Chondrocyte (in vitro differentiated cells): ENCODE results near the gene KCNH2. TPM values are rescaled to one million over a fixed set of nuclear protein-coding genes. Genes with fewer than 3 reads are reported as not detected.

ENCODE experiments used
- DNase-seq: peaks from one replicate; pipeline ENCODE4 v3.0.0; 2021; ENCODE audit warnings: mixed read lengths, low spot score
- H3K27ac Mint-ChIP-seq: one replicate; pipeline ENCODE4 v1.8.0; 2021; ENCODE audit warnings: mild to moderate bottlenecking, moderate library complexity, mixed read lengths; ENCODE audit not compliant: unreplicated experiment
- H3K27me3 Mint-ChIP-seq: 2 replicates; pipeline ENCODE4 v1.8.0; 2021; ENCODE audit warnings: low read depth, mixed read lengths
- H3K36me3 Mint-ChIP-seq: 2 replicates; pipeline ENCODE4 v1.8.0; 2021; ENCODE audit warnings: low read depth, mixed read lengths
- H3K4me1 Mint-ChIP-seq: 2 replicates; pipeline ENCODE4 v1.8.0; 2021; ENCODE audit warnings: low read depth, mild to moderate bottlenecking, mixed read lengths
- H3K4me3 Mint-ChIP-seq: one replicate; pipeline ENCODE4 v1.8.0; 2021; ENCODE audit warnings: mild to moderate bottlenecking, moderate library complexity, mixed read lengths; ENCODE audit not compliant: unreplicated experiment
- H3K9me3 Mint-ChIP-seq: 2 replicates; pipeline ENCODE4 v1.8.0; 2021; ENCODE audit warnings: low read depth, mixed read lengths
- total RNA-seq: library from RNA; stranded (reverse); gene quantifications from 3 replicates; pipeline ENCODE4 v1.2.1, GENCODE V29; 2021
- TF ChIP-seq, protein P1 (sequence below): fragments of 200-600 bp; sonication (generic); IDR thresholded peaks from 2 replicates; pipeline ENCODE4 v1.5.0; 2021; ENCODE audit warnings: antibody characterized with exemption, mild to moderate bottlenecking, moderate library complexity

KCNH2 gene
- total RNA-seq, 1 donor from 2014 or later = 0.30 TPM

DNA sequence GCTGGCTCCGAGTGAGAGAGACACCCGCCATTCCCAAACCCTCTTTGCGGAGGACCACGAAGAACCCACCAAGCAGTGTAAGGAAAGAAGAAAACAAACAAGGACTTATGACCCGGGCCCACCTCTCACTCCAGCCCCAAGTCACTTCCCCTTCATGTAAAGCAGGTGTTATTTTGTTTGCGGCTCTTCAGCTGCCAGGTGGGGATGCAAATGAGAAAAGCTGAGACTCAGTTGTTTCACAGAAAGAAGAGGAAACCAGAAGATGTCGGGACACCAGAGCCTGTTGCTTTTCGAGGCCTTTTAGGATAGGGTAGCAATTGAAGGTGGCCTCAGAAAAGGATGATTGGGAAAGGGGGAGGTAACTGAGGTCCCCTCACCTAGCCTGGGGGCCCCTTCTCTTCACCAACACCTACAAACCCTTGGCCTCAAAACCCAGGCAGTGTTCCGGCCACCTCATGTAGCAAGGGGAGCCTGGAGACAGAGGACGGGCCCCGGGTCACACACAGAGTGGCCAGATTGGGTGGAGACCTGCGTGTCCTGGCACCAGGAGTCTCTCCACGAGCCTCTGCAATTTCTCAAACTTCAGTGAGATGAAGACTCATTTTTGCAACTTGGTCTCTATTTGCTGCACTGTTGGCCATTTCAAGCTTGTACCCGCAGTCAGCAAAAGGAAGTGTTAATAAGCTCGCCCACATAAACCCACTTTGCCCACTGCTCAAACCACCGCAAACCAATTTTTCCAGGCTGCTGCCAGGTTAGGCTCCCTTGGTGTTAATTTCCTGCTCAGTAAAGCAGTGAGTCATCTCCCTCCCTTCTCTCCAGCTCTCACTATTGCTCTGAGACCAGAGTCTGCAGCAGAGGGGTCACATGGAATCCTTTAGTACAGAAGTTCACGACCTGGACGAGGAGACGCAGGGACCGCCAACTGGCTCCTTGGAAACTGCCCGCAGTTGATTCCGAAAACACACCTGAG, 80.3 kb downstream of the KCNH2 start:
- Mint-ChIP-seq H3K27ac (no peak overlapping the region), H3K36me3 (no peaks in the 10 kb centered on the region), H3K27me3 (peaks cover 38% of the 10 kb centered on the region), H3K4me3 (no peak overlapping the region), H3K9me3 (peaks cover 14% of the 10 kb centered on the region), H3K4me1 (peaks cover 4% of the 10 kb centered on the region)
- DNase-seq = no peak
- TF ChIP-seq, protein P1, sequence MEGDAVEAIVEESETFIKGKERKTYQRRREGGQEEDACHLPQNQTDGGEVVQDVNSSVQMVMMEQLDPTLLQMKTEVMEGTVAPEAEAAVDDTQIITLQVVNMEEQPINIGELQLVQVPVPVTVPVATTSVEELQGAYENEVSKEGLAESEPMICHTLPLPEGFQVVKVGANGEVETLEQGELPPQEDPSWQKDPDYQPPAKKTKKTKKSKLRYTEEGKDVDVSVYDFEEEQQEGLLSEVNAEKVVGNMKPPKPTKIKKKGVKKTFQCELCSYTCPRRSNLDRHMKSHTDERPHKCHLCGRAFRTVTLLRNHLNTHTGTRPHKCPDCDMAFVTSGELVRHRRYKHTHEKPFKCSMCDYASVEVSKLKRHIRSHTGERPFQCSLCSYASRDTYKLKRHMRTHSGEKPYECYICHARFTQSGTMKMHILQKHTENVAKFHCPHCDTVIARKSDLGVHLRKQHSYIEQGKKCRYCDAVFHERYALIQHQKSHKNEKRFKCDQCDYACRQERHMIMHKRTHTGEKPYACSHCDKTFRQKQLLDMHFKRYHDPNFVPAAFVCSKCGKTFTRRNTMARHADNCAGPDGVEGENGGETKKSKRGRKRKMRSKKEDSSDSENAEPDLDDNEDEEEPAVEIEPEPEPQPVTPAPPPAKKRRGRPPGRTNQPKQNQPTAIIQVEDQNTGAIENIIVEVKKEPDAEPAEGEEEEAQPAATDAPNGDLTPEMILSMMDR = no peak

DNA sequence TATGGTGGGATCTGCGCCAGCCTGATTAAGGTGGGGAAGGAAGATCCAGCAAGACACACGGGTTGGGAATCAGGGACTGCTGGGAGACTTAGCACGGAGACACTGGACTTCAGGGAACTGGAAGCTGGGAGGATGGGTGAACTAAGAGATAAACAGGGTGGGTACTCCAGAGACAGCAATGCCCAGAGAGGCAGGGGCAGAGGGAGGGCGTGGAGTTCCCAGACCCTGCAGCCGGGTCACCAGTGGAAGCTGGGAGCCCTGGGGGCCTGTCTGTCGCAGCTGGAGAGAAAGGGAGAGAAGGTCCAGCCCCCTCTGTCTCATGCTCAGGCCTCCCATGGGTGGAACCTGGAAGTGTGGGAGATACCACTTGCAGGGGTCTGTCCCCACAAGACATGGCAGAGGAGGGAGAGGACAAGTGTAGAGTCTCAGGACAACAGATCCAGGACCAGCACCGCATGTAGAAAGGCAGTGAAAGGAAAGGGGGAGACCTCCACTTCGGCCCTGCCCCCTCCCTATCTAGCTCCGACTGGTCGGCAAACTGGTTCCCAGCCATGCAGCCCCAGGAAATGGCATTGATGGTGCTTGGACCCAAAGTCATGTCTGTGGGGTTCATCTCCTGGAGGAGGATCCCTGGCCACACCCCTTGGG, 81.4 kb downstream of the KCNH2 start:
- DNase-seq = no peak
- Mint-ChIP-seq H3K27me3 (peaks cover 36% of the 10 kb centered on the region), H3K27ac (no peak overlapping the region), H3K4me1 (peaks cover 4% of the 10 kb centered on the region), H3K36me3 (no peaks in the 10 kb centered on the region), H3K9me3 (peaks cover 16% of the 10 kb centered on the region), H3K4me3 (no peak overlapping the region)
- TF ChIP-seq, protein P1 = no peak

DNA sequence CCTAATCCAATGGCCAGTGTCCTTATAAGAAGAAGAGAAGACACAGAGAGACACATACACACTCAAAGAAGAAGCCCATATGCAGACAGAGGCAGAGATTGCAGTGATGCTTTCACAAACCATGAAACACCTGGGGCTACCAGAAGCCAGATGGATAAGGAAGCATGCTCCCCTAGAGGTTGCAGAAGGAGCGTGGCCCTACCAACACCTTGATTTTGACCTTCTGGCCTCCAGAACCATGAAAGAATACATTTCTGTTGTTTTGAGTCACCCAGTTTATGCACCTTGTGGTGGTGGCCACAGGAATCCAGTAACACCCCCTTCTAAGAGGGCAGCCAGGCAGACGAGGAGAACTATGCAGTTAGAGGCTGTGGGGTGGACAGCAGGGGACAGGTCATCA, 82.3 kb downstream of the KCNH2 start:
- no peak overlapping the region for H3K27ac Mint-ChIP-seq
- no peak for DNase-seq
- H3K27me3 Mint-ChIP-seq = peaks cover 32% of the 10 kb centered on the region
- TF ChIP-seq, protein P1 = no peak
- no peaks in the 10 kb centered on the region for H3K36me3 Mint-ChIP-seq
- peaks cover 4% of the 10 kb centered on the region for H3K4me1 Mint-ChIP-seq
- H3K9me3 Mint-ChIP-seq = peaks cover 16% of the 10 kb centered on the region
- no peak overlapping the region for H3K4me3 Mint-ChIP-seq

Other genes starting within 250 kb of the KCNH2 start
- not detected in 3 replicates for gene GIMAP5, start 240.9 kb downstream of the KCNH2 start, total RNA-seq
- gene TMEM176B, start 178.0 kb downstream of the KCNH2 start, total RNA-seq = 0.36 to 0.37 TPM in 2 of 3 replicates, not detected in the other
- gene TMEM176A, start 177.6 kb downstream of the KCNH2 start, total RNA-seq = not detected in 3 replicates
- gene AOC1, start 125.8 kb downstream of the KCNH2 start, total RNA-seq = not detected in 3 replicates
- not detected in 3 replicates for gene NOS3, start 12.7 kb upstream of the KCNH2 start, total RNA-seq
- 1.5 to 1.6 TPM in 2 of 3 replicates, not detected in the other for gene ATG9B, start 46.2 kb upstream of the KCNH2 start, total RNA-seq
- 30.2 to 45.7 TPM (median 32.1 TPM) in 3 replicates for gene ABCB8, start 50.1 kb upstream of the KCNH2 start, total RNA-seq
- gene ASIC3, start 70.2 kb upstream of the KCNH2 start, total RNA-seq = 2.2 to 4.9 TPM (median 2.4 TPM) in 3 replicates
- gene CDK5, start 79.6 kb upstream of the KCNH2 start, total RNA-seq = 23.9 to 25.4 TPM (median 24.0 TPM) in 3 replicates
- gene SLC4A2, start 81.3 kb upstream of the KCNH2 start, total RNA-seq = 340 to 379 TPM (median 371 TPM) in 3 replicates
- 83.8 to 146 TPM (median 94.0 TPM) in 3 replicates for gene FASTK, start 102.5 kb upstream of the KCNH2 start, total RNA-seq
- gene TMUB1, start 105.2 kb upstream of the KCNH2 start, total RNA-seq = 31.2 to 43.2 TPM (median 33.2 TPM) in 3 replicates
- gene AGAP3, start 108.2 kb upstream of the KCNH2 start, total RNA-seq = 77.8 to 116 TPM (median 91.4 TPM) in 3 replicates
- not detected in 3 replicates for gene GBX1, start 189.4 kb upstream of the KCNH2 start, total RNA-seq
- not detected in 3 replicates for gene ASB10, start 208.9 kb upstream of the KCNH2 start, total RNA-seq
- gene H2BK1, start 232.2 kb upstream of the KCNH2 start, total RNA-seq = not detected in 3 replicates
- gene ABCF2, start 248.9 kb upstream of the KCNH2 start, total RNA-seq = 35.8 to 42.2 TPM (median 37.7 TPM) in 3 replicates